GM18498 (cell line): ENCODE data around the gene MSTO1.
A peak's percentile ranks its signal among the peaks of the same experiment; 100 is the strongest.
"Not testable (repeated sequence)": the region's sequence is repeated elsewhere in the genome, so short reads cannot be mapped to it uniquely, and the experiment has no call there.

Experiments used
- ATAC-seq: cut with Tn5 transposase; IDR thresholded peaks from one replicate; pipeline ENCODE4 v1.9.1; 2021; ENCODE audit warnings: mild to moderate bottlenecking, moderate library complexity; ENCODE audit not compliant: unreplicated experiment

MSTO1 gene

GRCh38 chr1:155609515-155610256 is at the start of gene MSTO1:
Gene MSTO1 (plus strand): TSS chr1:155610218. CDS start chr1:155610249, 31 bp downstream.
- ATAC-seq: peak; percentile 95

- peak; percentile 37 for ATAC-seq
Measured at GRCh38 chr1:155561779-155562580, 48.0 kb upstream of the MSTO1 start.

GRCh38 chr1:155562581-155563376 is 47.2 kb upstream of the MSTO1 start, which contains the start of gene ASH1L:
Gene ASH1L (minus strand): TSS chr1:155562803. CDS start chr1:155521519, 41,284 bp downstream.
- peak; percentile 79 for ATAC-seq

GRCh38 chr1:155563377-155564022 is 46.5 kb upstream of the MSTO1 start:
- ATAC-seq: not testable (repeated sequence)

GRCh38 chr1:155569988-155570592 is 39.9 kb upstream of the MSTO1 start:
- ATAC-seq: no peak

GRCh38 chr1:155570593-155570990 is 39.4 kb upstream of the MSTO1 start:
- ATAC-seq: no peak

GRCh38 chr1:155574077-155574476 is 35.9 kb upstream of the MSTO1 start:
- ATAC-seq: no peak

- ATAC-seq: not testable (repeated sequence)
Measured at GRCh38 chr1:155575608-155576007, 34.4 kb upstream of the MSTO1 start.

GRCh38 chr1:155583846-155584245 is 26.2 kb upstream of the MSTO1 start:
- not testable (repeated sequence) for ATAC-seq

GRCh38 chr1:155589282-155589681 is 20.7 kb upstream of the MSTO1 start:
- not testable (repeated sequence) for ATAC-seq

GRCh38 chr1:155590516-155591247 is 19.3 kb upstream of the MSTO1 start:
- ATAC-seq: not testable (repeated sequence)

- no peak for ATAC-seq
Measured at GRCh38 chr1:155591770-155592169, 18.2 kb upstream of the MSTO1 start.

GRCh38 chr1:155595877-155596474 is 14.0 kb upstream of the MSTO1 start:
- ATAC-seq: not testable (repeated sequence)

GRCh38 chr1:155596864-155597263 is 13.2 kb upstream of the MSTO1 start:
- ATAC-seq: no peak

- ATAC-seq: no peak
Measured at GRCh38 chr1:155598842-155599331, 11.1 kb upstream of the MSTO1 start.

- ATAC-seq: not testable (repeated sequence)
Measured at GRCh38 chr1:155599828-155600572, 10.0 kb upstream of the MSTO1 start.

GRCh38 chr1:155607708-155608107 is 2.3 kb upstream of the MSTO1 start:
- ATAC-seq: no peak

GRCh38 chr1:155608888-155609225 is 1.2 kb upstream of the MSTO1 start:
- no peak for ATAC-seq
